GM18868 (cell line): Measurements from ENCODE around the gene TMEM88.
"Not testable (repeated sequence)": the region's sequence is repeated elsewhere in the genome, so short reads cannot be mapped to it uniquely, and the experiment has no call there.

Experiments
- ATAC-seq: cut with Tn5 transposase; IDR thresholded peaks from one replicate; pipeline ENCODE4 v1.9.1; 2021; ENCODE audit warnings: mild to moderate bottlenecking, moderate library complexity; ENCODE audit not compliant: unreplicated experiment

Gene TMEM88

GRCh38 chr17:7856011-7856810 is 1.3 kb downstream of the TMEM88 start:
- no peak for ATAC-seq

GRCh38 chr17:7856811-7857712 is 2.2 kb downstream of the TMEM88 start, which contains the start of gene NAA38:
NAA38 (minus strand) TSS chr17:7857559; CDS start chr17:7857463, 96 bp downstream.
- peak; percentile 71 for ATAC-seq

- peak; percentile 39 for ATAC-seq
Measured at GRCh38 chr17:7857713-7858521, 3.1 kb downstream of the TMEM88 start, which contains the start of gene CYB5D1. CYB5D1 (plus strand) TSS chr17:7858003; CDS start chr17:7858135, 132 bp downstream.

- no peak for ATAC-seq
Measured at GRCh38 chr17:7858522-7858810, 3.6 kb downstream of the TMEM88 start.

- ATAC-seq: no peak
Measured at GRCh38 chr17:7859028-7859427, 4.2 kb downstream of the TMEM88 start.

GRCh38 chr17:7862692-7863437 is 8.0 kb downstream of the TMEM88 start:
- ATAC-seq: no peak

- not testable (repeated sequence) for ATAC-seq
Measured at GRCh38 chr17:7864384-7864783, 9.5 kb downstream of the TMEM88 start.

GRCh38 chr17:7864995-7865650 is 10.3 kb downstream of the TMEM88 start:
- ATAC-seq: no peak

- ATAC-seq: no peak
Measured at GRCh38 chr17:7867881-7868329, 13.0 kb downstream of the TMEM88 start.

GRCh38 chr17:7873051-7873450 is 18.2 kb downstream of the TMEM88 start:
- ATAC-seq: no peak

- ATAC-seq: no peak
Measured at GRCh38 chr17:7875804-7876370, 21.0 kb downstream of the TMEM88 start.

GRCh38 chr17:7878234-7878633 is 23.4 kb downstream of the TMEM88 start:
- no peak for ATAC-seq

- no peak for ATAC-seq
Measured at GRCh38 chr17:7880076-7880868, 25.4 kb downstream of the TMEM88 start.

- no peak for ATAC-seq
Measured at GRCh38 chr17:7881276-7882054, 26.6 kb downstream of the TMEM88 start.

GRCh38 chr17:7882068-7882467 is 27.2 kb downstream of the TMEM88 start:
- ATAC-seq: no peak

GRCh38 chr17:7882629-7883028 is 27.8 kb downstream of the TMEM88 start:
- no peak for ATAC-seq

GRCh38 chr17:7883781-7884386 is 29.0 kb downstream of the TMEM88 start:
- ATAC-seq: no peak
